ENCODE measurements around the gene PTK7.

Gene PTK7

GRCh38 chr6:43097098-43097489 lies 21.0 kb downstream of the PTK7 start:
- peak; percentile 1 for TF ChIP-seq CTCF (IDR thresholded peaks at IDR 0.05; ENCODE audit: control insufficient read depth, insufficient read depth, low read depth, low read length, missing control alignments)
- H3K4me3 ChIP-seq (ENCODE audit: control insufficient read depth, low read depth, low read length): peak overlapping the region; percentile 19
- DNase-seq (ENCODE audit: low read depth): no peak

GRCh38 chr6:43097502-43097901 lies 21.4 kb downstream of the PTK7 start:
- TF ChIP-seq CTCF (IDR thresholded peaks at IDR 0.05; ENCODE audit: control insufficient read depth, insufficient read depth, low read depth, low read length, missing control alignments): no peak
- no peak overlapping the region for H3K4me3 ChIP-seq (ENCODE audit: control insufficient read depth, low read depth, low read length)
- DNase-seq (ENCODE audit: low read depth): no peak

GRCh38 chr6:43101497-43101896 lies 25.4 kb downstream of the PTK7 start:
- no peak for TF ChIP-seq CTCF (IDR thresholded peaks at IDR 0.05; ENCODE audit: control insufficient read depth, insufficient read depth, low read depth, low read length, missing control alignments)
- no peak for DNase-seq (ENCODE audit: low read depth)
- H3K4me3 ChIP-seq (ENCODE audit: control insufficient read depth, low read depth, low read length): no peak overlapping the region

- no peak for TF ChIP-seq CTCF (IDR thresholded peaks at IDR 0.05; ENCODE audit: control insufficient read depth, insufficient read depth, low read depth, low read length, missing control alignments)
- no peak overlapping the region for H3K4me3 ChIP-seq (ENCODE audit: control insufficient read depth, low read depth, low read length)
- DNase-seq (ENCODE audit: low read depth): no peak
Measured at GRCh38 chr6:43103253-43103876, 27.3 kb downstream of the PTK7 start.

GRCh38 chr6:43105538-43106222 lies 29.6 kb downstream of the PTK7 start:
- no peak for DNase-seq (ENCODE audit: low read depth)
- no peak for TF ChIP-seq CTCF (IDR thresholded peaks at IDR 0.05; ENCODE audit: control insufficient read depth, insufficient read depth, low read depth, low read length, missing control alignments)
- no peak overlapping the region for H3K4me3 ChIP-seq (ENCODE audit: control insufficient read depth, low read depth, low read length)

- H3K4me3 ChIP-seq (ENCODE audit: control insufficient read depth, low read depth, low read length): no peak overlapping the region
- DNase-seq (ENCODE audit: low read depth): no peak
- TF ChIP-seq CTCF (IDR thresholded peaks at IDR 0.05; ENCODE audit: control insufficient read depth, insufficient read depth, low read depth, low read length, missing control alignments): no peak
Measured at GRCh38 chr6:43107344-43108062, 31.4 kb downstream of the PTK7 start.
